Raji (cell line): ENCODE measurements around the gene C8B.

Experiments
- POLR2A ChIP-seq: IDR thresholded peaks from 2 replicates; pipeline ENCODE4 v1.6.1; 2011; ENCODE audit warnings: low read depth, low read length, control low read depth; ENCODE audit not compliant: insufficient read depth

The C8B gene

DNA sequence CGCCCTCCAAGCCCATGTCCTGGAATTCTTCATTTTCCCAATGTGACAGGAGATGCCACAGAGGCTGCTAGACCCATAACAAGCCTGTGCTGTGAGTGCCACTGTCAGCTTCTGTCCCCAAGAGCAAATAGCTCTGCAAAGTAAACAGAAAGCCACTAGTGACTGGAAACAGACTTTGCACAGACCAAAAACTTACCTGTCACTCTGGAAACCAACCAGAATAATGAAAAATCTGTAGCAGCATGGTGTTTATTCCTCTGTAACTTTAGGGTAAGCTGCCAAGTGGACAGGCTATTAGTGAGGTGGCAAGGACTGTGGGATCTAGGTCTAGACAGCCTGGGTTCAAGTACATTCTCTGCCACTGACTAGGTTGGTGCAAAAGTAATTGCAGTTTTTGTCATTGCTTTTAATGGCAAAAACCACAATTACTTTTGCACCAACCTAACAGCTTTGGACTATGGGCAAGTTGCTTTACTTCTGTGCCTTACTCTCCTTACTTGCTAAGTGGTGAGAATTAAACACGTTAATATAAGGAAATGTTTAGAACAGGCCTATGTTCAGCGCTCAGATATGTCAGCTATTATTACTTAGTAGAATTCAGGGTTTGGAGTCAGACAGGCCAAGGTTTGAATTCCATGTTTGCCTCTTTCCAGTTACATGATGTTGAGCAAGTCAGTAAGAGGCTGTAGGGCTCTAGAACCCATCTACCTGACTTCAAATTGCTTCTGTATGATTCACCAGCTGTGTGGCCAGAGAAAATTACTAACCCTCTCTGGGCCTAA, at the start of gene C8B:
C8B (minus strand) TSS at position 100 of the 782 bp plus-strand sequence; CDS start at position 33, 67 bp downstream.
- TF ChIP-seq POLR2A: no peak

DNA sequence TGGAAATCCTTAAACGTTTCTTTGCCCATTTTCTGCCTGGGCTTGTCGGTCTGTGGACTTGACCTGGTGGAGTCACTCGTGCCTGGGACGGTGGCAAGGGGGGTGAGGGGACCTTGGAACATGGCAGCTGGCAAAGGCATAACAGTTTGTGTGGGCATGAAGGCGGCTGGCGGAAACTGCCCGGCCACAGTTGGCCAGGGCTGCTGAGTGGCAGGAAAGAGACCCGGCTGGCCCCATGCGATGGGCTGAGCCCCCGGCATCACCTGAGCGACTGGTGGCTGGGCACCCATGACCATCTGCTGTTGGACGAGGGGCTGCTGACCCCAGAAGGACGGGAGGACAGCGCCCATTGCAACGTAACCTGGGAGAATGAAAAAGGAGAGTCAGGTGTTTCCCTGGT, 49.3 kb upstream of the C8B start:
- TF ChIP-seq POLR2A: no peak

DNA sequence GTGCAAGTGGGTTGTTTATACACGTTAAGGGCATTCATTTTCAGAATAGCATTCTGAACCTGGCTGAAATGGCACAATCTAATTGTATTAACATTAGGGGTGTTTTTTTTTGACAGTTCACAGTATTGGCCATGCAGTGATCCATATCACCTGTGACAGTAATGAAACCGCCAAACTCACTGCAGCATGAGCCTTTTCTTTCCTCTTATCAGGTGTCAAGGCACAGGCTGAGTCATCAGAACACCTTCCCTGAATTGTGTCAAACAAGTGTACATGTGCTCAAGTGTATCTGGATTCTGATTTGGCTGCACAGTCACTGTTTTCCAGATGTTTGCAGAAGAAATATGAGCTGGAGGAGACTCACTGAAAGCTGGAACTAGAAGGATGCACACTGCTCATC, 47.7 kb upstream of the C8B start:
- no peak for TF ChIP-seq POLR2A

DNA sequence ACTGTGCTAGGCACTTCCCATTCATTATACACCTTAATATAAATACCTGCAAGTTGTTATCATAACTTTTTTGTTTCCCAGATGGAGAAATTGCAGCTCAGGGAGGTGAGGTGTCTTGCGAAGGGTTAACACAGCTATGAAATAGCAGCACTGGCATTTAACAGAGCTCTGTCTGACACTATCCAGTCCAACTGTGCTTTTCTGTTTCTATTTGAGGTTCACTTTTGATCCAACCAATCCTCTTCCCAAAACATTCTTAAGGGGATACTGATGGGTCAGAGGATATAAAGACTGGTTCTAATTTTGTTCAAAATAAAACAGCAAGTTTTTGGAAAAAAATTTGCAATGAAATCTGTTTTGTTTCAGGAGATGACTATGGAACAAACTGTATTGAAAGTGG, 46.5 kb upstream of the C8B start:
- no peak for TF ChIP-seq POLR2A

DNA sequence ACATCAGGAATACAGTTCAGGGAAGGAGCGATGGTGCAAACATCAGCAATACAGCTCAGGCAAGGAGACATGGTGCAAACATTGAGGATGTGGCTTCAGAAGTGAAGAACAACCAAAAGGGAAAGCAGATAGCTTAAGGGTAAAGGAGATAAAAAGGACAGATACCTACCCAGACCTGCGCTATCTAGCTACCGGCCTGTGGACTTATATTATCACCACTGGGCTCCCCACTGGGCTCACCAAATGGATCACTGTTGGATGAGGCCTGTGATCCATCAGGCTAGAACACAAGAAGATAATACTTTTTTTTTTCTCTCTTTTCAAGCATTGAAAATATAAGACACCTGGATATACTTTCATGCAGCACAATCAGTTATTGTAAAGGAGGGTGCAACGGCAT, 44.7 kb upstream of the C8B start:
- no peak for TF ChIP-seq POLR2A

DNA sequence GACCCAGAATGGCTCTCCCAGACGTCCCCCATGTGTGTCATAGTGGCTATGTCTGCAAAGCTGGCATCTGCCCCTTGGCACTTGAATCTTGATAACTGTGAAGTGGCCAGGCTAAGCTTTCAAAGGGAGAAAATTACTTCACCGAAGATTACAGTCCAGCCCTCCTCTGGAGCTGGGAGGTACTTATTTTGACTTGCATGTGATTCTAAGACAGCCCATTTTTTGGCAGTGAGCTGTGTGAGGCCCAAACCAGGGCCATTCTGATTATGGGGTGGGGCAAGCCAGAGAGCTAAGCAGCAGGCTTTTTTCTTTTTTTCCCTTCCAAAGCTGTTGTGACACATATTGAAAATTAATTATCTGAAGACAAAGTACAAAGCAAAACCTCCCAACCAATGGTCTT, 42.1 kb upstream of the C8B start:
- no peak for TF ChIP-seq POLR2A

DNA sequence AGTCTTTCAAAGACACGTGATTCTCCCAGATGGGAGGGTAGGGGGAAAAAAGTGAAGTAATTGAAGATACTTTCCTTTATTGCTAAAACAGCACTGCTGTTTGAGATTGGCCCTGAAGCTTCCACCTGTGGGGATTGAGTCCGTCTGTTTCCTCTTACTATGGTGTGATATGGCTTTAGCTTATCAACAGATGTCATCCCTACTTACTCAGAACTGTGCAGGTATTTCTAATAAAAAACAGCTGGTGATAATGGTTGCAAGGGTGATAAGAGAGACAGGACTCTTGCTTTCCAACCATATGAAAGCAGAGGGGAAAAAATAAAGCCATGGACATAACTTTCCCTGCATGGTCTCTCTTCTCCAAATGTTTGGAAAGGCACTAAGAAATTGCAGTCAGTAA, 41.7 kb upstream of the C8B start:
- TF ChIP-seq POLR2A: no peak

DNA sequence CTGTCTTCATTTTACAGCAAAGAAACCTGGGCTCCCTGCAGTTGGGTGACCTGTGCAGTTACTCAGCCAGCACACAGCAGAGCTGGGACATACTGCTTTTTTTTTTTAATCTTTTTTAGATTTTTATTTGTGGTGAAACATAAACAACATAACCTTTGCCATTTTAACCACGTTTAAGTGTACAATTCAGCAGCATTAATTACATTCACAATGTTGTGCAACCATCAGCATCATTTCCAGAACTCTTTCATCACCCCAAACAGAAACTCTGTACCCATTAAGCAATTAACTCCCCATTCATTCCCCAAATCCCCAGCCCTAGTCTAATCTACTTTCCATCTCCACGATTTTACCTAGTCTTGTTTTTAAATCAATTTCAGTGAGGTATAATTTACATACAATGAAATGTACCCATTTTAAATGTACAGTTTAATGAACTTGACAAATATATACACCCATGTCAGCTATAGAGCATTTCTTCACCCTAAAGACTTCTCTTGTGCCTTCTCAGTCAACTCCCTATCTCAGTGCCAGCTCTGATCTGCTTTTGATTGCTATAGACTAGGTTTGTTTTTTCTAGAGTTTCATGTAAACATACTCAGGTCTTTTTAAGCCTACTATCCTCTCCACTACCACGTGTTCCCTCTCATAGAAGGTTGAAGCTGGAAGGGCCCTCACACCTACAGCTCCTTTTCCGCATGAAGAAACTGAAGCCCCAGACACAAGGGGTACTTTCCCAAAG, 37.8 kb upstream of the C8B start:
- TF ChIP-seq POLR2A: no peak

DNA sequence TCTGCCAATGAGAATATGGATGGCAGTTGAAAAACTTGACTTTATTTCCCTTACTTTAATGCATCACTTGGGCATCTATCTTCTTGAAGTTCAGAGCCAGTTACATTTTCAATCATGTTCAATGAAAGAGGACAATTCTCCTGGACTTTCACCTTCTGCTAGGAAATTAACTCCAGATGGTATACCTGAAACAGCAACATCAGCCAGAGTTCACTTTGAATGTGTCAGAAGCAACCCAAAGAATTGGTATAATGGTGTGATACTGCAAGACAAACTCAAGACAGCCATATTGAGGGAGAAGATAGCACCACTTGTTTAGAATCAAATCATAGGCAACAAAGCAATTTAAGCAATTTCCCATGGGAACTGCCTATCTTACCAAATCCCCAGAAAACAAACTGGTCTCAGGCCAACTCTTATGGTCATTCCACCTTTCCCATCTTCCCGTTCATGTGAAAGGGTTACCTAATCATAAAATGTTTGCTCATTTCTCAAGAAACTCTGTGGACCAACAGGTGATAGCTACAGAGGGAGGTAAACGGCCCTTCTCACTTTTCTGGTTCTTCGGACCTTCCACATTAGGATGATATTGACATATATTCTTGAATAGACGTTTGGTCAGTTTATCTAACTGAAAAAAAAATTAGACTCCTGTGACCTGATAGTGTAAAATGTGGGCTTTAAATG, 29.7 kb upstream of the C8B start:
- no peak for TF ChIP-seq POLR2A

DNA sequence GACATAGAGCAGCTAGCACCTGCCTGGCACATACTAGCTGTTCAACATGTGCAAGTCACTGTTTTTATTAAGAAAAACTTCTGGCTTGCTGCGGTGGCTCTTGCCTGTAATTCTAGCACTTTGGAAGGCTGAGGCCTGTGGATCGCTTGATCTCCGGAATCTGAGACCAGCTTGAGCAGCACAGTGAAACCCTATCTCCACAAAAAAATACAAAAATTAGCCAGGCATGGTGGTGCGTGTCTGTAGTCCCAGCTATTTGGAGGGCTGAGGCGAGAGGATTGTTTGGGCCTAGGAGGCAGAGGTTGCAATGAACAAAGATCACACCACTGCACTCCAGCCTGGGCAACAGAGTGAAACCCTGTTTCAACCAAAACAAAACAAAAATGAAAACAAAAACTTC, 27.7 kb upstream of the C8B start:
- no peak for TF ChIP-seq POLR2A

DNA sequence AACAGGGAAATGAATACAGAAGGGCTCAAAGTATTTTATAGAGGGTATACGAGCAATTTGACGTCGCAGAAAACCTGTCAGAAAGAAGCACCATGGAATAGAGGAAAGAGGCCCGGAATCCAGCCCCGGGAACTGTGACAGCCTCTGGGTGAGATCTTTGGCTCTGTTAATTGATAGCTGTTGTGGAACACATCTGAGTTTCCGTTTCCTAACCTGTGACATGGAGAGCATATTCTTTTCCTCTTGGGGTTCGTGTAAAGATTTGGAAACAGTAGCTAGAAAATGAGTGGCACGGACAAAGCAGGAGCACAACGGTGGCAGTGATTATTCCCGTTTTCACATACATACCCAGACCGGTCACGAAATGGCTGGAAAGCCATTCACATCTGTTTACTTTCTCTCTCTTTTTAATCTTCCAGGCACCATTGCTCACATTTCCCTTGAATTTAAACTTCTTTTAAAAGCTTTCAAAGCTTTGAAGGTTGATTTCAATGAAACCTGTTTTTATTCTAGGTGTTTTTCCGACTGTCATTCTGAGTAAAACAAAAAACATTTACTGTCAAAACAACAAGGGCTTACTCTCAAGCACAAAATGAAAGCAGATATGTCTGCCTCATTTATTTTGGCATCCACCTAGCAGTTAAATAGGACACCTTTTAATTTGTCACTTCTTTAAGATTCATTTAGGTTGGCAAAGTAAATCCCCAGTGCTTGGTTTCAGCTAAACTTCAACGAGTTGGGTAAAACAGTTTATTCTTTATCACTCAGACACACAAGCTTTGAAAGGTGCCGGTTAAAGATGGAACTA, 26.7 kb upstream of the C8B start:
- no peak for TF ChIP-seq POLR2A

DNA sequence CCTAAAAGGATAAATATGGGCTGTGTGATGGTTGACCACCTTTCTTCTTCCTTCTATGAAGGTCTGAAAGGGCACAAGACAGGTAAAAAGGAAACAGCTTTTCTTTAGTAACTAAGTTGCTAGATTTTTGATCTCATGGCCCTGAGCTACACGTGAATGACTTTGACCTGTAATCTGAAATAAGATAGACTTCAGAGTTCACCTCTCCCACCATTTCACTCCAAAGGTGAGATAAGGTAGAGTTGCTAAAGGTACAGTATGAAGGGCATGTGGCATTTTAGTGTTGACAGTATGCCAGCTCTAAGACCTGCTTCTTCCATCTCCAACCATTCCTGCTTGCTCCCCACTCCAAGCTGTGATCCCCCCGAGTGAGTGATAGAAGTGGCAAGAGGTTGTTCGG, 25.8 kb upstream of the C8B start:
- TF ChIP-seq POLR2A: no peak

DNA sequence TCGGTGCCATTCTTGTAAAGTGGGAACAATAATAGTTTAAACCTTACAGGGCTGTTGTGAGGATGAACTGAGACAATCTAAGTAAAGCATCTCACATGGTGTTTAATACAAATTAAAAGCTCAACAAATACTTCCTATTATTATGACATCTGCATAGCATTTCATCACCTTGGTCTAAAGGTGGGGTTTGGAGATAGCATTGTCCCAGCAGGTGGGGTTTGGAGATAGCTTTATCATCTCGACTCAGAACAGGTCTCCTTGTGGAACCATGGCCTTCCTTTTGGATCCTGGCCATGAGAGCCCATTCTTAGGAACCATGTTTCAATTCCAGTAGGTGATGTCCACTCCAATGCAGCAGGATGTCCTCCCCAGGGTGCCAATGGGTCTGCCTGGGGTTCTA, 20.6 kb upstream of the C8B start:
- TF ChIP-seq POLR2A: no peak

DNA sequence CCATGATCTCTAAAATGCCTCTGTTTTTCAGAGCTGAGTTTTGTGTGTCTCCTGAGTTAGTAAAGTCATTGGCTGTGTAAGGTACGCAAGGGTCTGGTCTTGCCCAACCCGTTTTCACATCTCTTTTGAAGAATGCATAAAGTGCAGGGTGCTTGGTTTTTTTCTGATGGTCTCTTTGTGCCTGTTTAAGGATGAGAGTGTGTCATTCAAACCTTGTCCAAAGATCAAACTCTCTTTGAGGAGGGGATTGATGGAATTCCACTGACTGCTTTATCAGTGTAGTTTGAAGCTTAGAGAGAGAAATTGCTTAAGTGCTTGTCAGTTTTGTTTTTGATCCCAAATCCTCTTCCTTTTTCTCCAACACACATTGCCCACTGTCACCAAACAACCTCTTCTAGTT, 20.0 kb upstream of the C8B start:
- no peak for TF ChIP-seq POLR2A

DNA sequence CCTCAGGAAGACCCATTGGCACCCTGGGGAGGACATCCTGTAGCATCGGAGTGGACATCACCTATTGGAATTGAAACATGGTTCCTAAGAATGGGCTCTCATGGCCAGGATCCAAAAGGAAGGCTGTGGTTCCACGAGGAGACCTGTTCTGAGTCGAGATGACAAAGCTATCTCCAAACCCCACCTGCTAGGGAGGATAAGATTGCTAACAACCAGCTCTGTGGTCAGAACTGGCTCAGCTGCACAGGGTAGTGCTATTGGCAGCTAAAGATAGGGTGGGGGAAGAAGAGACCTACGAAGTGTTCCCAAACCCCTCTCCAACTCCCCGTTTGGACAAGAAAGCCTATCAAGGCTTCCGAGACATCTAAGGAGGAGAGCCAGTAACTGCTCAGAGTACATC, 17.7 kb upstream of the C8B start:
- TF ChIP-seq POLR2A: no peak
